Measurements from ENCODE around the gene LY6G6D.
"Not testable (repeated sequence)": the region's sequence is repeated elsewhere in the genome, so short reads cannot be mapped to it uniquely, and the experiment has no call there.

Gene LY6G6D

DNA sequence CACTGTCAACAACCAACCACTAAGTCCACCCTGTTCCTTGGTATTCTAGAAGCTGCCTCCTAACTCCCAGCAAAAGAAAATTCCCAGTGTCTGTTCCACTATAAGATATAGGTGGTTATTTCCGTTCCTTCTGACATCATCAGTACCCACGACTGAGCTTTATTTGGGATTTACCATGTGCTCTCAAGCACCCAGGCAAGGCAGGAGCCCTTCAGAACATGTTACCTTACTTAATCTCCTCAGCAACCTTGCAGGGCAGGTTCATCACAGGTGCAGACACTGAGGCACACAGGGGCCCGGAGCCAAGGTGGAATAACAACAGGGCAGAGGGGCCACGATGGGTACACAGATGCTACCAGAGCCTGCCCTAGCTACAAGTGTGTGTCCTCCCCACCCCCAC is 22.8 kb upstream of the LY6G6D start:
- DNase-seq, result no peak

DNA sequence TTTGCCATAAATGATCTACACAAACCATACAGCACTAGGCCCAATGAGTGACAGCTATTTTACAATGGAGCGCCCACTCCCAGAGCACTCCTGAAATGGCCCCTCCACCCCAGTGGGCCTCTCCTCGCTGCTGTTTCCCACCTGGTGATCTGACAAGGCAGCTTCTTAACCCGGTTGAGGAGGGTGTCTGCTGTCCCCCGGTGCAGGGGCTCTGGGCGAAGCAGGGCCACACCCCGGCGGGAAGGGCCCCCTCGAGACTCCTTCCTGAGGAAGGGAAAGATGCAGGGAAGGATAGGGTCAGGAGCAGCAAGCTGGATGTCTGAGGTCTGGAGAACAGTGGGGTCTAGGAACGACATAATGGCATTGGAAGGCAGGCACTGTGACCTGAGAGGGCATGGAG is 22.3 kb upstream of the LY6G6D start:
- DNase-seq, result no peak

DNA sequence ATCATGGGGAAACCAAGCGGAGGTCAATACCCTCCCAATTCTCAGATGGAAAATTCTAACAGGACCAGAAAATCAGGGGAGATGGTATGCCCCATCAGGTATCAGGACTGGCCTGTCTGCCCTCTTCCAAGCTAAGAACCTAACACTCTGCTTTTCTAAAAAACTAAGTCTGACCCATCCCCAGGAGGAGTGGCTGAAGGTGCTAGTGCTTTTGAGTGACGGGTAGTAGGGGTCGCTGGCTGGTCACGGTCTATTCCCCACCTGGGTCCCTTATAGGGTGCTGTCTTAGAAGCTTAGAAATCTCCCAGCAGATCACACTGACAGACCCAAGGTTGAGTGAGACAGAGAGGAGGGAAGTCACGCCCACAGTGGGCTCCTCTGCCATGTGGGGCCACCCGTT is 21.6 kb upstream of the LY6G6D start:
- DNase-seq, result no peak

DNA sequence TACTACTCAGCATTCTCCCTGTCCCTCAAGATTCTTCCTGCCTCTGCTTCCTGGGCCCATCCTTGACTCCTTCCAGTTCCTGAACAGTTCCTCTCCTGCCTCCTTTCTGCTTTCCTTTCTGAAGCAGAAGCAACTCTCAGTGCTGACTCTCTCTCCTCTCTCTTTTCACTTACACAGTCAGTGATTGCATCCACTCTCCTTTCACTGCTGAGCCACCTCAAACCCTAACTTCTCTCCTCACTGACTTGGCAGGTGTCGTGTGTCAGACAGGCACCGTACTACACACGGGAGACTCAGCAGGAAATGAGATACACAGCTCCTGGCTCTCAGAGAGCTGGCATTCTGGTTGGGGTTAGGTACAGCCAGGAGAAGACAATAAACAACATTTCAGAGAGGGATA is 17.6 kb upstream of the LY6G6D start:
- DNase-seq, result no peak

DNA sequence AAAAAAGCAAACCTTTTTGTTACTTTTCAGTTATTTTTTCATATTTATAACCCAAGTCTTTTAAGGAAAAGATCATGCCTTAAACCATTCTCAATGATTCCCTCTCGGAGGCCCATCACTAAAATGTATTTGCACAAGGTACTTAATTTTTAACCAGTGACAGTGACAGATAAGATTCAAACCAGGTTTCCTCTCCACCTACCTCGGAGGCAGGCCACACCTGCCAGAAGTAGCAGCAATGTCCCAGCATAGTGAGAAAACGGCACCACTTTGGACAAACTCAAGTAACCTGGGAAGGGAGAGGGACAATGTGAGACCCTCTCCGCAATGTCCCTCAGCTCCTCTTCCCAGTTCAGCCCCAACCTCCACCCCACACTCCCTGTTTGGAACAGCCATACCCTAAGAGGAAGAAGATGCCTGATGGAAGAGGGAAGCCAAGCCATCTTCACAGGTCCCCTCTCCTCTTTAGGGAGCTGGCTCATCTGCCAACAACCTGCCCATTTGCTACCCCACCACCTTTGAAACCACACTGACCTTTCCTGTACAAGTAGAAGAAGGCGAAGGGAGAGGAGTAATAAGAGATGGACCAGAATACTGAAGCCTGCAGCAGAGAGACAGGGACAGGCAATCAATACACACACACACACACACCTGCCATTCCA is 14.3 kb upstream of the LY6G6D start:
- DNase-seq, result no peak

DNA sequence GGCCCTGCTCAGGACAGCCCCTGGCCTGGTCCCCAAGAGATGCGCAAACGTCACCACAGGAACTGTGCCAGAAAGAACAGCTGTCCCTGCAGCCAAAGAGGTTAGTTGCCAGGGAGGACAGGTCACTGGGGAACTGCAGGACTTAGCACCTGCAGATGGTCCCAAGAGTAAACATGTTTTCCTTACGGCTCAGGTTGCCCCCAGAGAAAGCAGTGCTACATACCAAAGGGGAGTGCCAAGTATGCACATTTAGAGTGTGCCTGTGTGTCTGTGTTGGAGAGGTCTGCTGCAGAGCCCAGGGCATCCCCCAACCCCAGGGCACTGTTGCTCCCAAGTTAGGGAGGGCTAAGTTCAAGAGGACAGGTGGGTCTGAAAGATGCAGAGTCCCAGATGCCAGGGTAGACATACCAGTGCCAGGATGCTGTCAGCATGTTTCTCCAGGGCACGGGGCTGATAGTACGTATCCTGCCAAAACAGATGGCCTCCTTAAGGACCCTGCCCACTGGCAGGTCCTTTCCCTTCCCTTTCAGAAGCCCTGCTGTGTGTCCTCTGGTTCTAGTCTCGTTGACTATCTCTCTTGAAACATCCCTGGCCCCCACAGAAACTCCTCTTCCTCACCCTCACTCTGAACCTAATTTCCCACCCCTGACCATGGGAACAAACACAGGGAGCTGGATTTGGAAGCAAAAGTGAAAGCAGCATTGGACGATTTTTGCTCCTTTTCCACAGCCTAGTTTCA is 13.3 kb upstream of the LY6G6D start:
- DNase-seq, result peak; percentile 67

DNA sequence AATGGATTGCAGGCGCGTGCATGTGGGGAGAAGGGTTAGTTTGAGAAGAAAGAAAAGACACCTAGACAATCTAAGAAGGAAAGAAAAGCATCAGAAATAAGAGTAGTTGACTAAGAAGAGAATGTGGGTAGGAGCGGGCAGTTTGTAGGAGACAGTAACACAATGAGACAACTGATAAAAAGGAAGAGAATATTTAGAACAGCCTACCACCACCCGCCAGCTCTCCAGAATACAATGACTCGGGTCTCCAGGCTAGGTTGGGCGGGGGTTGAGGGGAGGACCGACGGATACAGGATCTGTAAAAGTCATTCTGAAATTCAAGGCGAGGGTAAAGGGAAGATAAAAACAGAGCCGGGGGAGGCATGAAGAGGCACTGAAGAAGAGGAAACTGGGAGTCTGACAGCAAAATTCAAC is 12.7 kb upstream of the LY6G6D start:
- DNase-seq, result no peak

DNA sequence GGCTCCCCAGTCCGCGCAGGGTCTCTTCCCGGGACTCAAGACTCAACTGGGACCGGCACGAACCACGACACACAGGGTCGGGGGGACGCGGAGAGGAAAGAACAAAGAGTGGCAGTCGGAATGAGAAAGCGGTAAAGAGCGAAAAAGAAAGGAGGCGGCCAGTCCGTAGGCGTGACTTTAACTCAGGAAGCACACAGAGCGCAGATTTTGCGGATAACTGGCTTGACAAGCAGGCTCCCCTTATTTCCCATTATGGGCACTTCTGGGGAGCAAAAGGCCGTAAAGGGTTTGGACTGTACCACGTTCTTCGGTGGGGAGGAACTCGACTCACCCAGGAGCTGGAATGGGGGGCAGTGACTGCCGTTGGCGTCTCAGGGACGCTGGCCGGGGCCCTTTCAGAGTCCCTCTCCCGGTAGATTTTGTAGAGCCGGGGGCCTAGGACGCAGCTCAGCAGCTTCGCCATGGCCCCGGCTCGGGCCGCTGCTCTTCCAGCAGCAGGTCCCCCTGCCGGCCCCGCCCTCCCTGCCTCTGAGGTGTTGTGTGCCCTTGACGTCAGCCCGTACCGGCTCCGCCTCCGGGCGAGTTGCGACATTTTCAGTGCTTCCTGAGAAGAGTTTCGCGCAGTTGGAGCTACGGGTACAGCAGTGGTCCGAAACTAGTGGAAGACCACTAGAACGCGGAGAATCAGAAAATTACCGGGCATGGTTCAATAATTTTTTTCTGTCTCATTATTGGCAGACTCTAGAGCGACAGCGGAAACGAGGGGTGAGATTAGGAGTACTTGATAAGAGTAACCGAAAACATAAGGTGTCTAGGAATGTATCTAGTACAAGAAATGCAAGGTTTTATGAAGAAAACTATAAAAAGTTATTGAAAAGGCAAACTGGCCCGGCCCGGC is 12.1 kb upstream of the LY6G6D start, which contains the start of gene ABHD16A:
TSS of gene ABHD16A (minus strand) at position 506 of the 898 bp plus-strand sequence. CDS start at position 463, 43 bp downstream.
- peak; percentile 98 for DNase-seq

DNA sequence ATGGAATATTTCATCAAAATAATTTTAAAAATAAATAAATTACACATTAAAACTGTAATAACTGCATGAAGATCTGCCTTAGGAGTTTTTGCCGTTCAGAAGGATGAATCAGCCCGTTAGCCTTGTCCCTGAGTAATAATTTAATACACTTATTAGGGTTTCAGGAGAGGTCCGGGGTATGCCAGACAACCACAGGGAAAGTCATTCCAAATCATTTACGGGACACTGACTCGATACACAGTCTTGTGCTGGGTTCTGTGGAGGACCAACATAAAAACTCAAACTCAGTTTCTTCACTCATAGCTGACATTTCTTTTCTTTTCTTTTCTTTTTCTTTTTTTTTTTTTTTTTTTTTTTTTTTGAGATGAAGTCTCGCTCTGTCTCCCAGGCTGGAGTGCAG is 9.2 kb upstream of the LY6G6D start:
- DNase-seq, result no peak

DNA sequence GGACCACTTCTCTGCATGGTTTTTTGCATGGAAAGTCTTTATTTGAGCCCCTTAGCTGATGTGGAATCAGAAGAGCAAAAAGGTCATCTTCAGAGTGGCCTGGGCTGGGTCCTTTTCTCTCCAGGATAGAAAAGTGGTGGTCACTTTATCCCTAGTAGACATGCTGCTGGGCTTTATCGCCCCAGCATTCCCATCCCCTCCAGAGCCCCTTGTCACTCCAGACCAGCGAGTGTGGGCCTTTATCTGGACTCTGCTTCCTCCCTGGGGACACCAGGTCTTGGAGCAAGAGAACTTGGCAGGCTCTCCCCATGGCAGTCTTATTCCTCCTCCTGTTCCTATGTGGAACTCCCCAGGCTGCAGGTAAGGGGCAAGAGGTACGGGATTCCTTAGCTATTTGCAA is 8.5 kb upstream of the LY6G6D start, which contains the start of gene LY6G6F:
TSS of gene LY6G6F (plus strand) at position 268 of the 400 bp plus-strand sequence. CDS start at position 309, 41 bp downstream.
- no peak for DNase-seq

DNA sequence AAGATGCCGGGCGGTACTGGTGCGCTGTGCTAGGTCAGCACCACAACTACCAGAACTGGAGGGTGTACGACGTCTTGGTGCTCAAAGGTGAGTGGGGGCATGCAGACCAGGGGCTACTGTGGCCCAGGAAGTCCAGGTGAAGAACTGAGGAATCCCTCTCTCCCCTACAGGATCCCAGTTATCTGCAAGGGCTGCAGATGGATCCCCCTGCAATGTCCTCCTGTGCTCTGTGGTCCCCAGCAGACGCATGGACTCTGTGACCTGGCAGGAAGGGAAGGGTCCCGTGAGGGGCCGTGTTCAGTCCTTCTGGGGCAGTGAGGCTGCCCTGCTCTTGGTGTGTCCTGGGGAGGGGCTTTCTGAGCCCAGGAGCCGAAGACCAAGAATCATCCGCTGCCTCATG is 7.4 kb upstream of the LY6G6D start:
- DNase-seq, result no peak

DNA sequence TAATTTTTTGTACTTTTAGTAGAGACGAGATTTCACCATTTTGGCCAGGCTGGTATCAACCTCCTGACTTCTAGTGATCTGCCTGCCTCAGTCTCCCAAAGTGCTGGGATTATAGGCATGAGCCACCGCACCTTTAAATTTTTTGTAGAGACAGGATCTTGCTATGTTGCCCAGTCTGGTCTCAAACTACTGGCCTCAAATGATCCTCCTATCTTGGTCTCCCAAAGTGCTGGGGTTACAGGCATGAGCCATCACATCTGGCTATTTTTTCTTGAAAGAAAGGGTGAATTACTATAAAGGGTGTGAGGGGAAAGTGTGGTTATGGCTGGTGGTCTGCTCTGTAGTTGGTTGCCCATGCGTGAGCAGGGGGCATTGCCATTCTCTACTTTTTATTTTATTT is 6.9 kb upstream of the LY6G6D start:
- DNase-seq, result no peak

DNA sequence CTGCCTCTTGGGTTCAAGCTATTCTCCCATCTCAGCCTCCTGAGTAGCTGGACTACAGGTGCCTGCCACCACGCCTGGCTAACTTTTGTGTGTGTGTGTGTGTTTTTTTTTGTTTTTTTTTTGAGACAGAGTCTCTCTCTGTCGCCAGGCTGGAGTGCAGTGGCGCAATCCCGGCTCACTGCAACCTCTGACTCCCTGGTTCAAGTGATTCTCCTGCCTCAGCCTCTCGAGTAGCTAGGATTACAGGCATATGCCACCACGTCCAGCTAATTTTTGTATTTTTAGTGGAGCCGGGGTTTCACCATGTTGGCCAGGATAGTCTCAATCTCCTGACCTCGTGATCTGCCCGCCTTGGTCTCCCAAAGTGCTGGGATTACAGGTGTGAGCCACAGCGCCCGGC is 6.0 kb upstream of the LY6G6D start:
- DNase-seq, result not testable (repeated sequence)

DNA sequence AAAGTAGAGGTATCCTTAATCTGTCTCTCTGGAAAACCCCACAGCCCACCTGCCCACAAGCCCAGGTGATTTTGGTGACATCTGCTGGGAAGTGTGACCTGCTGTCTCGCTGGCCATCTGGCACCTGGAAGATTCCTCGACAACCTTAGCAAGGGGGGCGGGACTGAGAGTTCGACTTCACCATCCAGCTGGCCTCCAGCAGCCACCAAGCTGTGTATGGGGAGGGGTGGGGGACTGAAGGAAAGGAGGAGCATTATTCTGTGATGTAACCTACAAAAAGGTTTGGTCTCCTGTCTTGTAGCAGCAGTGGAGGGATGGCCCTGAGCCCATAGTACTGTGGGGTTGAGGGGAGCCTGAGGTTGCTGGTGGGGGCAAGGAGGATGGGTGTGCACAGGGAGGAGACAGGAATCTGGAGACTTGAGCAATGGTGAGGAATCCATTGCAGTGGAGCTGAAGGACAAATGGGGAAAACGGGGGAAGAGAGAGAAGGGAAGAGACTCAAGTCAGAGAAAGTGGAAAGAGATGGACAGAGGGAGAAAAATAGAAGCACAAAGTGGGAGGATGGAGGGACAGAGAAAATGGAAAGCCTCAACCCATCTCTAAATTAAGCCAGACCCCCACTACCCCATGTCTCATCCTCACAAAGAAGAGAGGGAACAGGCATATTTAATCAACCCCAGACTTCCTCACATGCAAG is 4.5 kb upstream of the LY6G6D start:
- DNase-seq, result no peak

DNA sequence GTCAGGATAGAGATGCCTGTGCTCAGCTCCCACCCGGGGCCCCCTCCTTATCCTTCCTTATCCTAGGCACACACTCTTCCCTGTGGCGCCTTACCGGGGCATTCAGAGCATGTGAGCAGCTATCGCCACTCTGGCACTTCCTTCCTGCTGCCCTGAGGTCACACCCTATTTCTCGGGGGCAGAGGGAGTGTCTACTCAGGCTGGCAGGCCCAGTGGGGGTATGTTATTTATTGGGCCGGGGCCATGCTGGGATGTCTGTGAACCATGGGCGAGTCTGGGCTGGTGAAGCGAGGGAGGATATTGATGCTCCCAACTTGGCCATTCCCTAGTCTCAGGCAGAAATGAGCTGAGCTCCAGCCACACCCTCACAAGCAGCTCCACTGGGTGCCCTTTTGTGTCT is 3.9 kb upstream of the LY6G6D start:
- DNase-seq, result peak; percentile 92

DNA sequence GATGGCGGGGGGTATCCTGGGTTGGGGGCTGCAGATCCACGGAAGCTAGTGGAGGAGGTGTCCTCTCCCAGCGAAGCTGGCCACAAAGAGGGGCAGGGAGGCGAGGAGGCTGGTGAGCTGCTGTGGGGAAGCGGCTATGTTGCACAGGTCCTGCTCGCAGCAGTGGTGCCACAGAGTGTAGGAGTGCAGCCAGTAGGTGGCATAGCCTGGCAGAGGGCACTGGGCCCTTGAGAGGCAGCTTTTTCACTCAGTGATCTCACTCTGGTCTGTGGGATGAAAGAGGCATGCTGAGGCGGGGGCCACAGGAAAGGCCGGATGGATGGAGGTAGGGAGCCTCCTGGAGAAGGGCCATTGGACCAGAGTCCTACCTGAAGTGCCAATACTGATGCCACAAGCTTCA is 2.9 kb upstream of the LY6G6D start:
- DNase-seq, result peak; percentile 66

DNA sequence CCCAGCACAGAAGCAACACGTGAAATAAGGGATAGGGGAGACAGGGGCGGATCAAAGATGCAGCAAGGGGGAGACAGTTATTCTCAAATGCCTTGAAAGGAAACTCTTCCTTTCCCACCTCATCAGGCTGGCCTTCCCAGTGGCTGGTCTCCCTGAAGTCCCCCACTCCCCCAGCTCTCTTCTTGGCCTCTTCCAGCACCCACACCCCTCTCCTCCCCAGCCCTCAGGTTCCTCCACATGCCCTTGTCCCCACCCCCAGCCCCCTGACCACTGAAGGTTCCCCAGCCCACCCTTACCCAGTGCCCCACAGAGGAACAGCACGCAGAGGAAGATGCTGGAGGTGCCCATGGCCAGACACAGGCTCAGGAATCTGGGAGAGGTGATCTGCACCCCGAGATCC is 1.7 kb upstream of the LY6G6D start:
- DNase-seq, result no peak

DNA sequence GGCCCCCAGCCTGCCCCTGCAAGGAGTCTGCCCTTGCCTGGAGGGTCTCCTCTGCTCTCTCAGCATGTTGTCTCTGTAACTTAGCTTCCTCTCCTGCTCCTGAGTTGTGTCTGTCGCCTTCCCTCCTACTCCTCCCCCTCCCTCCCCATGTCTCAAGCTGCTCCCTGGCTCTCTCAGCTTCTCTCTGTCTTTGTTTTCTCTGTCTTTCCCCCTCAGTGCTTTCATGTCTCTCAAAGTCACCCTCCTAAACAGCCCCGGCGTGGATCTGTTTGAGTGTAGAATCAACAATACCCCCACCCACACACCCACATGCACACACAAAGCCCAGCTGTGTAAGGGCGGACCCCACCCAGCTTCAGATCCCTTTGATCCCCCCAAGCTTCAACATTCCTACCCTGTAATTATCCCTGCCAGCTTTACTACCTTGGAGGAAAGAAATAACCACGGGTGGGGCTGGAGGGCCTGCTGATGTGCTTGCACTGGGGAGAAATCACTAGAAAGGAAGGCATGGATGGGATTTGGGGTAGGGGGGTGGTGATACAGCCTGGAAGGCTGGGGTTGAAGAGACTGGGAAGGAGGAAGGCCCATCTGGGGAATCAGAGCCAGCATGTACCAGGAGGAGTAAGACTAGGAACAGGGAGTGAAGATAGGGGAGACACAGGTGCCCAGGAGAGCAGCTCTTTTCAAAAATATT is 1.0 kb upstream of the LY6G6D start:
- DNase-seq, result no peak

DNA sequence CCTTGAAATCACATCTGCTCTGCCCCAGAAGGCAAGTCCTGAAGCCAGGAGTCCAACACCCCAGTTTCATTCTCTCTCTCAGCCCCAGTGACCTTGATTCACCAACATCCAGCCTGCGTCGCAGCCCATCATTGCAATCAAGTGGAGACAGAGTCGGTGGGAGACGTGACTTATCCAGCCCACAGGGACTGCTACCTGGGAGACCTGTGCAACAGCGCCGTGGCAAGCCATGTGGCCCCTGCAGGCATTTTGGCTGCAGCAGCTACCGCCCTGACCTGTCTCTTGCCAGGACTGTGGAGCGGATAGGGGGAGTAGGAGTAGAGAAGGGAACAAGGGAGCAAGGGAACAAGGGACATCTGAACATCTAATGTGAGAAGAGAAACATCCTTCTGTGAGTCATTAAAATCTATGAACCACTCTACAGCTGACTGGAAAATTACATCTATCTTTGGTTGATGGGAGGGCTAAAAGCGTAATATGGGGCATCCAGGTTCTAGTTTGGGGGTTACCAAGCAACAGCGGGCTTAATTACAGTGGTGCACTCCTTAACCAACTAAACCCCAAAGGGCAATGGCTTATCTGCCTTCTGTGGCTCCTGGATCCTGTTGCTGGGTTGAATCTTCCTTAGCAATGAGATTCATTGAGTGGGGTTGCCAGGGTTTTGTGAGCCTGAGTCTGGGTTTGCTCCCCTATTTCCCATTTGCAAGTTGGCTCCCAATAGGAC is 2.5 kb downstream of the LY6G6D start:
- no peak for DNase-seq

DNA sequence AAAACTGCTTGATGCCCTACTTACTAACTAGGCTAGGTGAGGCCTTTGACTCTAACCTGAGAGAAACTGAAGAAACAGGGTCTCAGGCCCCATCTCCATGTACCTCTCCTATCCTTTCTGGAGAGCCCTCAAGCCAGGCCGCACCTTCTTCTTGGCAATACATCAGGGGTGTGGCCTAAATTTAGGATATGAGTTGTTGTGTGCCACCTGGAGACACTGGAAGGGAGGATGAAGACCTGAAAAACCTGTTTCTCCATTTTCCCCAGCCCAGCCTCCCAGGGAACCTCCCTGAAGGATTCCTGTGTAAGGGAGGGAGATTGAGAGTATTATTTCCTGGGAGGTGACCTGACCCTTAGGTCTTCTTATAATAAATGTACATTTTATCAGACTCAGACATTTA is 3.1 kb downstream of the LY6G6D start:
- DNase-seq, result no peak

DNA sequence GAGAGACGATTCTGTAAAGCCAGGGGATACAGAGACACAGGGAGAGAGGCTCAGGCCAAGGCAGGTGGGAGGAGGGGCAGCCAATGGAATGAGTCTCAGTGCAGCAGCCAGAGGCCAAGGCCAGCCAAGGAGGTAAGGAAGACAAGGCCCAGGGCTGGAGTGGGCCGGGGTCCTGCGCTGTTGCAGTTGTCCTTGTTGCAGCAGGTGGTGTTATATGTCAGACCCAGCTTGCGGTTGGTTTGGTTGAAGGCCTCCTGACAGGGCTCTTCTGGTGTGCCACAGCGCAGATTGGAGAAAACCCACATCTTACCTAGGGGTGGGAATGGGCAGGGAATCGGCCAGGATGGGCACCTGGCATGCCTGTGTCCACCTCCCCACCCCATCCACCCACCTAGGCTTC is 3.9 kb downstream of the LY6G6D start:
- no peak for DNase-seq

Data from hematopoietic multipotent progenitor cell treated with erythropoietin and hydrocortisone succinate and interleukin-3 and kit ligand, for 8 days (in vitro differentiated cells).